Measurements from ENCODE around the gene TAF12. TPM values are rescaled to one million over a fixed set of nuclear protein-coding genes. Genes with fewer than 3 reads are reported as not detected.

Gene TAF12
- polyA plus RNA-seq, 1 experiment: 31.8 TPM

GRCh38 chr1:28571911-28572310, 71.0 kb downstream of the TAF12 start:
- DNase-seq (ENCODE audit: low read depth): no peak
- Histone ChIP-seq H3K4me3 (ENCODE audit: low read depth, low read length) (no peak overlapping the region), H3K36me3 (ENCODE audit: control insufficient read depth, insufficient read depth, low read length) (peaks cover 12% of the 10 kb centered on the region), H3K27me3 (ENCODE audit: control insufficient read depth, insufficient read depth, low read length) (no peaks in the 10 kb centered on the region)
- POLR2A ChIA-PET: no interaction called here
- CTCF ChIA-PET: interaction anchor here (0.6 kb wide), 1 partner anchor 76 kb away, joined by 8 read pairs; no protein-coding TSS in a partner anchor
- no peak for TF ChIP-seq CTCF (IDR thresholded peaks at IDR 0.05; ENCODE audit: insufficient read depth, low read depth, low read length)

GRCh38 chr1:28566931-28567330, 75.9 kb downstream of the TAF12 start:
- H3K4me3 ChIP-seq (ENCODE audit: low read depth, low read length): no peak overlapping the region
- H3K36me3 ChIP-seq (ENCODE audit: control insufficient read depth, insufficient read depth, low read length): peaks cover 14% of the 10 kb centered on the region
- DNase-seq (ENCODE audit: low read depth): no peak
- POLR2A ChIA-PET: no interaction called here
- no peaks in the 10 kb centered on the region for H3K27me3 ChIP-seq (ENCODE audit: control insufficient read depth, insufficient read depth, low read length)
- CTCF ChIA-PET: no interaction called here
- TF ChIP-seq CTCF (IDR thresholded peaks at IDR 0.05; ENCODE audit: insufficient read depth, low read depth, low read length): no peak

GRCh38 chr1:28565726-28566125, 77.1 kb downstream of the TAF12 start:
- ChIA-PET CTCF (interaction anchor here (0.6 to 1.1 kb wide), 2 partner anchors 37 to 317 kb away, joined by 3 read pairs; no protein-coding TSS in a partner anchor), POLR2A (no interaction called here)
- no peak for TF ChIP-seq CTCF (IDR thresholded peaks at IDR 0.05; ENCODE audit: insufficient read depth, low read depth, low read length)

GRCh38 chr1:28565040-28565439, 77.8 kb downstream of the TAF12 start:
- no peak for TF ChIP-seq CTCF (IDR thresholded peaks at IDR 0.05; ENCODE audit: insufficient read depth, low read depth, low read length)
- Histone ChIP-seq H3K4me3 (ENCODE audit: low read depth, low read length) (no peak overlapping the region), H3K27me3 (ENCODE audit: control insufficient read depth, insufficient read depth, low read length) (no peaks in the 10 kb centered on the region), H3K36me3 (ENCODE audit: control insufficient read depth, insufficient read depth, low read length) (peaks cover 17% of the 10 kb centered on the region)
- POLR2A ChIA-PET: no interaction called here
- CTCF ChIA-PET: interaction anchor here (0.6 to 1.1 kb wide), 3 partner anchors 20 to 316 kb away, joined by 3 read pairs; no protein-coding TSS in a partner anchor
- no peak for DNase-seq (ENCODE audit: low read depth)

More at GRCh38 chr1:28565726-28566125, 77.1 kb downstream of the TAF12 start:
- H3K27me3 ChIP-seq (ENCODE audit: control insufficient read depth, insufficient read depth, low read length): no peaks in the 10 kb centered on the region
- peaks cover 16% of the 10 kb centered on the region for H3K36me3 ChIP-seq (ENCODE audit: control insufficient read depth, insufficient read depth, low read length)
- H3K4me3 ChIP-seq (ENCODE audit: low read depth, low read length): no peak overlapping the region
- no peak for DNase-seq (ENCODE audit: low read depth)

GRCh38 chr1:28564310-28564709, 78.6 kb downstream of the TAF12 start:
- no peaks in the 10 kb centered on the region for H3K27me3 ChIP-seq (ENCODE audit: control insufficient read depth, insufficient read depth, low read length)
- TF ChIP-seq CTCF (IDR thresholded peaks at IDR 0.05; ENCODE audit: insufficient read depth, low read depth, low read length): no peak
- ChIA-PET CTCF (interaction anchor here (0.6 kb wide), 1 partner anchor 19 kb away, joined by 3 read pairs; no protein-coding TSS in a partner anchor), POLR2A (no interaction called here)
- no peak overlapping the region for H3K4me3 ChIP-seq (ENCODE audit: low read depth, low read length)
- DNase-seq (ENCODE audit: low read depth): no peak
- peaks cover 17% of the 10 kb centered on the region for H3K36me3 ChIP-seq (ENCODE audit: control insufficient read depth, insufficient read depth, low read length)
